GM21825 (cell line): ENCODE data around the gene DNASE1L3.
"Not testable (repeated sequence)": the region's sequence is repeated elsewhere in the genome, so short reads cannot be mapped to it uniquely, and the experiment has no call there.

Experiments
- ATAC-seq: cut with Tn5 transposase; IDR thresholded peaks from one replicate; pipeline ENCODE4 v1.9.1; 2021; ENCODE audit warnings: mild to moderate bottlenecking, moderate library complexity; ENCODE audit not compliant: unreplicated experiment

DNASE1L3 gene, protein sequence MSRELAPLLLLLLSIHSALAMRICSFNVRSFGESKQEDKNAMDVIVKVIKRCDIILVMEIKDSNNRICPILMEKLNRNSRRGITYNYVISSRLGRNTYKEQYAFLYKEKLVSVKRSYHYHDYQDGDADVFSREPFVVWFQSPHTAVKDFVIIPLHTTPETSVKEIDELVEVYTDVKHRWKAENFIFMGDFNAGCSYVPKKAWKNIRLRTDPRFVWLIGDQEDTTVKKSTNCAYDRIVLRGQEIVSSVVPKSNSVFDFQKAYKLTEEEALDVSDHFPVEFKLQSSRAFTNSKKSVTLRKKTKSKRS

DNA sequence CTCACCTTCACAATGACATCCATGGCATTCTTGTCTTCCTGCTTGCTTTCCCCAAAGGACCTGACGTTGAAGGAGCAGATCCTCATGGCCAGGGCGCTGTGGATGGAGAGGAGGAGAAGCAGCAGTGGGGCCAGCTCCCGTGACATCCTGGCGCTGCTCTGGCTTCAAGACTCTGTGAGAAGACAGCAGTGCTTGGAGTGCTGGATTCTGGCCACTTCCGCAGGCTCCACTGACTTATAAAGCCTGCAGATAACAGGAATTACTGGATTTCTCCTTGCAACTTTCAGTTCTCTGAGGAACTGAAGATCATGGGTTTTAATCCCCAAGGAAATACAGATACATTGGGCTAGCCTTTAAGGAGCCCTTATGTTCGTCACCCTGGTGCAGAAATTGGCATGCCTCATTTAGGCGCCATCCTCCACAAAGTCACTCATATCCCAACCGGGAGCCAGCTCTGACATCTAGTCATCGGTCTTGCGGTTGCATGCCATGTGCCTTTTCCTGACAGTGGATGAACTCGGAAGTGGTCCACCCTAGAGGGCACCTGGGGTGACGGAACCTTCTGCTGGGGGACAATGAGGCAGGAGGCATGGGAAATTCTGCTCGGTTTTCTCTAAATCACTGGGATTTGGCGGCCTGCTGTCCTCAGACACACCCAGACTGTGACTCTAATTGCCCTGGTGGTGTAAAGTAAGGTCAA is at the start of gene DNASE1L3:
TSS of gene DNASE1L3 (minus strand) at position 212 of the 700 bp plus-strand sequence. CDS start at position 146, 66 bp downstream.
- no peak for ATAC-seq

DNA sequence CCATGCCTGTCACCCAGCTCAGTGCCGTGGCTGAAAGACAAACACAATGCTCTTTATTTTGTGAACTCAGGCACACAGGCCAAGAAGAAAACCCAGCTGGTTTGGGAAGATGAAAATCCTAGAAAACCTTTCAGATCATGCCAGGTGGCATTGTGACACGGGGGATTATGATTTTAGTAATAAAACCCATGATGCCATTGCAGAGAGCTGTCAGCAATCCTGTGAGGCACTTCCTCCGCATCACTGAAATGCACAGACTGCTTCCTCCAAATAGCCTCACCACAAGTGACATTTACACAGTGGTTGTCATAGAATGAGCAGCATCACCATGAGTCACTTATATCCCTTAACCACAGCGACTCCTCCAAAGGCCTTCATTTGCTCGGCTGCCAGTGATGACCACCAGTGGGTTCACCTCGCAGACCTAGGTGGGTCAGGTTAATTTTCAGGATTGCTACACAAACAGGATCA is 49.5 kb upstream of the DNASE1L3 start:
- ATAC-seq: no peak

DNA sequence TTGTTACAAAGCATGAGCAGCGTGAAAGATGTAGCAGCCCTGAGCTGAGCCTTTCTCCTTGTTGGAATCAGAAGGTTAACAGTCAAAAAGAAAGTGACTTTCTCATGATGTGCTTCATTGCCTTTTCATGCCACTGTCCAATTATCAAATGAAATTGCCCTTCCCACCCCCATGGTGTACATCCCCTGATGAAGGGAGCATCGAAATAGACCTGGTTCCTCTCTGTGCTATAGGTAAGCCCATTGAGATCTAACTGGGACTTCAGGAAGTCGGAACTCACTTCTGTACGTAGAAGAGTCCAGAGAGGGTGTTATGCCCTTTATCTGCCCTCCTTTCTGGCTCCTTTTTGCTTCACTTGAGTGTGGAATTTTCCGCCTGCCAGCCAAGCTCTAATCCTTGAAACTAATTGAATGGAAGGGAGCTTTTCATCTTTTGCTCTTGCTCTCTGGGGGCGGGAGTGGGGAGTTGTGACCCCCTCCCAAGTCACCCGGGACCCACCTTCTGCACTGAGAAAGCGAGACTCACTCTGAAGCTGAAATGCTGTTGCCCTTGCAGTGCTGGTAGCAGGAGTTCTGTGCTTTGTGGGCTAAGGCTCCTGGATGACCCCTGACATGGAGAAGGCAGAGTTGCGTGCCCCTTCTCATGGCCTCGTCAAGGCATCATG is 47.8 kb upstream of the DNASE1L3 start:
- ATAC-seq: no peak

DNA sequence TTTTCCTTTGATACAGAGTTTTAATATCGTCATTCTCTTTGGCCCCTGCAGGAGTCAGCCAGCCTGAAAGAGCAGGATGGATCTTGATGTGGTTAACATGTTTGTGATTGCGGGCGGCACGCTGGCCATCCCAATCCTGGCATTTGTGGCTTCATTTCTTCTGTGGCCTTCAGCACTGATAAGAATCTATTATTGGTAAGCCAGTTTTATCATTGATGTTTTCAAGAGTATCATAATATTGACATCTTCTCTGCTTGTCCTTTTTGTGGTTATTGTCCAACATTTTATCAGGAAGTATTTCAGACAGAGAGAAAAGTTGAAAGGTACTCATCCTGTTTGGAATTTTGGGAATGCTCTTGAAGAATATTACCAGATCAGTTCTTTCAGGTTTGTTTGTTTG is 45.7 kb upstream of the DNASE1L3 start:
- no peak for ATAC-seq

DNA sequence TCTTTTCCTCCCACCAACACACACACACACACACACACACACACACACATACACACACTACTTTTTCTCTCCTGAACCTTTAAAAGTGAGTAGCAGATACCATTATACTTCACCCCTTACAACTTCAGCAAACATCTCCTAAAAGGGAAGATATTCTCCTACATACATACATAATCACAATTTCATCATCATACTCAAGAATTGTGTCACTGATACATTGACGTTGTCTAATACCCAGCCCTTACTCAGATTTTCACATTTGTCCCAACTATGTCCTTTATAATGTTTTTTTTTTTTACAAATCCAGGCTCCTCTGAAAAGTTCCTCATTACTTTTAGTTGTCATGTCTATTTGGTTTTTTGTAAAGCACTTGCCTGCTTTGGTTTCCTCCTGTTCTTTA is 45.3 kb upstream of the DNASE1L3 start:
- no peak for ATAC-seq

DNA sequence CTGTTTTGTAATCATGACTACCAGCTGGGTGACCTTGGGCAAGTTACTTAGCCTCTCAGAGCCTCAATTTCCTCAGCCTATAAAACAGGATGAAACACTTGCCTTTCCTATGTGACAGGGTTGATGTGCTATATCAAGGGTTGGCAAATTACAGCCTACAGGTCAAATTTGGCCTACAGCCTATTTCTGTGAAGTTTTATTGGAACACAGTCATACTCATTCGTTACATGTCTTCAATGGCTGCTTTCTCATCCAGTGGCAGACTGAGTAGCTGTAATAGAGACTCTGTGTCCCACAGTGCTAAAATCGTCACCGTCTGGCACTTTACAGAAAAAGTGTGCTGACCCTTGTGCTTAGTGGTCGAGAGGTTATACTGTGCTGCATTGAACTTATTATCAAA is 43.4 kb upstream of the DNASE1L3 start:
- ATAC-seq: no peak

DNA sequence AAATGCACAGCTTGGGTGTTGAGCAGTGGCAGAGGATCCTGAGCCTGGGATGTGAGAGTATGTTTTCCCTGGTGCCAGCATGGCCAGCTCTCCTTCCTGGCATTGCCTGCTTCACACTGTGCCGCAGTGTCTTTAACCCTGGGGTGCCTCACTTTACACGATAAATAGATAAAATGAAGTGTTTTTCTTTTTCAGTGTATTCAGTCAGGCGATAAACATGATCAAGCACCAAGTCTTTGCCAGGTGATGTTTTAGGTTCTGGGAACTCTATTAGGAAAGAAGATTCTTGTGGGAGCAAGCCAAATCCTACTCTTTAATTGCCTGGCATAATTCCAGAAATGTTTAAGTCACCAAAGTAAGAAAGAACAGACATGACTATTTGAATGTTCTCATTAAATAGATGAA is 40.9 kb upstream of the DNASE1L3 start:
- ATAC-seq: no peak

DNA sequence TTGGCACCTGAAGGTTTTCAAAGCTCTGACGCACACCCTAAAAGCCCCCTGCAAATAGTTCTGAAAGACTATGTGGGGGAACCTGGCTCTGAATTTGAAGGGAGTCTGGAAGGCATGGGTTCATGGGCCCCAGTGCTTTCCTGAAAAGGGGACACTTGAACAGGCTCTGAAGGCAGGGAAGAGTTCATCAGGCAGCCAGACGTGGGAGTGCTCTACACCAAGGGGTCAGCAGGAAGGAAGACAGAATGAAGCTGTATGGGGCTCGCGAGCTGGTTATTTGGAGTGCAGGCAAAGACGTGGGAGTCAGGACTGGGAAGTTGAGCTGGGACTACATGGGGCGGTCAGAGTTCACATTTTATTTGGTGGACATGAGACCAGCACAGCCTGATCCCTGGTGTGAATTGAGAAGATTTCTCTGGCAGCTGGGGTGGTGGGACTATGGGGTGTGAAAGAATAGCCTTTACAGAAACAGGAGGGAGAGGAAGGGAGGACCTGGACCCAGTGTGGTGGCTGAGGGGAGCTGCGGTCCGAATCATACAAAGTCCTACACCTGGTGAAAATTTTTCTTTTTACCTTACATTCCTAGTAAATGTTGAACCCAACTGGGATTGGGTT is 39.4 kb upstream of the DNASE1L3 start:
- no peak for ATAC-seq

DNA sequence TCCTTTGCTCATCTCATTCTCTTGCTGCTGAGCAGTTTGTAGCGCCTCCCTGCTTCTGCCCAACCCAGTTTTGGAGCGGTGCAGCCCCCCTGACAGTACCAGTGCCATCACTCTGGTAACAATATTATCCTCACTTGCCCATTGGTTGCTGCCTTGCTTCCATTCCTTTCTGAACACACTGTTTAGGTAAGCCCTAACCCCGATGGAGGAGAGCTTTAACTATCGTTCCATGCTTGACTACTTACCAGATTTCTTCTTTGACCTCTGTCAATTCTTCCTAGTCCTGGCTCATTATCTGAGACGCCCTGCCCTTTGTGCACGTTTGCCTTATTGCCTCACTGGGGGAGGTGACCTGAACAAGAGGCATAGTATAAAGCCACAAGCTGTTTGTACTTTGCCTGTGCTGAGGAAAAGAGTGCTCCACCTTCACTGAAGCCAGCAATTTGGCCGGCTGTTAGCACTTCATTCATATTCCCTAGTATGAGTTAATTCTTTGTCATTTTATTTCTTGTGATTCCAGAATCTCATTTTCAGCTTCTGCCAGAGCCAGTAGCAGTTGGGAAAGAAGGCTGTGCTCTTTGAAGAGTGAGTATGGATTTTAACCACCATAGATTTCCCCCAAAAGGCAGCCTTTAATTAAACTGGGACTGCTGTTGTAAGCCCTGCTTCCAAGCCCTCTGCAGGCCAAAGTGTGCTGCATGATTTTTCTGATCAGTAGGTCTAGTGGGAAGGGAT is 38.8 kb upstream of the DNASE1L3 start:
- no peak for ATAC-seq

DNA sequence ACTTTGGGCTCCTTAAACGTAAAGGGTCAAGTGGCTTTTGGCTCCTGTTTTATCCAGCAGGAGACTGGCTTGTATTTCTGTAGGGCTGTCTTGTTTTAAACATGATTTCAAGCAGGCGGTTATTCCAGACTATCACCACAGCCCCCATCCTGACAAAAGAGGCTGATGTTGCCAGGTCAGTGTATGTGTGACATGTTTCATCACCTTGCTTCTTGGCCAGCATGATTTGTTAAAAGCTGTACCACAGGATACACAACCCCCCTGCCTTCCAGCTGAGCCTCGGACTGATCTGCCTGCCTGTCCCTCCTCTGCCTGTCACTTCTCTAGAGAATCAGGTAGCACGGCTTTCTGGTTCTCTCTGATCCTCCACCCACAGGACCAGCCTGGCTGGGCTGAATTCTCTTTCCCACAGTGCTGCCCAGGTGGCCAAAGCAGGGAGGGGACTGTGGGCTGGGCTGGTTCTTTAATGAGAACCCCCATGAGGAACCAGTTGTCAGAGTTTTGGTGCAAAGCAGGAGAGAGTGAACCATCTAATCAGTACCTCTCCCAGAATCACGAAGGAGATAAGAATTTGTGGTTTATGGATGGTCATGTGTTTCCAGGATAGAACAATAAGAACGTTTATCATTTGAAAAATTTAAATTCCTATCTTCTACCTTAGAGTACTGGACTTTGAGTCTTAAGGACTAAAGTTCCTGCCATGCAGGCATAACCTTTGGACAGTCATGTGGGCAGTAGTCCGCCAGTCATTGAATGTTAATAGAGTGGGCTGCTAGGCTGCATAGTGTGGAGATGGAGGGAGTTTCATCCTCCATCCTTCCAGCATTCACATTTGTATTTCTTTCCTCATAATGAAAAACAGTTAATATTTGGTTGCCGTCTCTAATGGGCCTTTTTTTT is 35.6 kb upstream of the DNASE1L3 start:
- no peak for ATAC-seq

DNA sequence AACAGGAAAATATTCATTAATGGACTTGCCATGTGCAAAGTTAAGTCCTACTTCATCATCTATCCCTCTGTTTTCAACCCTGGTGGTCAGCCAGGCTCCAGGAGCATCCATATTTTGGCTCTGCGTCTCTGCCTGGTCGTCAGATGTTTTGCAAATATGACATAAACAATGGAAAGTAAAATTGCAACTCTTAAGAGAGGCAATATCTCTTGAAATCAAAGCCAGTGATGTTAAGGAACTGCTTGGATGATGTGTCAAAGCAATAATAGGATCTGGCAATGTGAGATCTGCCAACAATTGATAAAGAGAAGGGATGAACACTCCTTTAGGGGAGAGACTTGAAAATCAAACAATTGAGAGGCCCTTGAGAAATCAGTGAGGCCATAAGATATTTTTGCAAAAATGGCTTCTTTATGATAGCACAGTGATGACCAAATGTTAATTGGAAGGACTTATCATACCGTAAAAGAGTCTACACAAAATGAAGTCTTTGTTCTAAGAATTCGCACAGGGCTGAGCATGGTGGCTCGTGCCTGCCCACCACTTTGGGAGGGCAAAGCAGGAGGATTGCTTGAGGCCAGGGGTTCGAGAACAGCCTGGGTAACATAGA is 33.3 kb upstream of the DNASE1L3 start:
- no peak for ATAC-seq

DNA sequence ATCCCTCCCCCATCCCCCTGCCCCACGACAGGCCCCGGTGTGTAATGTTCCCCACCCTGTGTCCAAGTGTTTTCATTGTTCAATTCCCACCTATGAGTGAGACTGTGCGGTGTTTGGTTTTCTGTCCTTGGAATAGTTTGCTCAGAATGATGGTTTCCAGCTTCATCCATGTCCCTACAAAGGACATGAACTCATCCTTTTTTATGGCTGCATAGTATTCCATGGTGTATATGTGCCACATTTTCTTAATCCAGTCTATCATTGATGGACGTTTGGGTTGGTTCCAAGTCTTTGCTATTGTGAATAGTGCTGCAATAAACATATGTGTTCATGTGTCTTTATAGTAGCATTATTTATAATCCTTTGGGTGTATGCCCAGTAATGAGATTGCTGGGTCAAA is 32.1 kb upstream of the DNASE1L3 start:
- ATAC-seq: not testable (repeated sequence)

DNA sequence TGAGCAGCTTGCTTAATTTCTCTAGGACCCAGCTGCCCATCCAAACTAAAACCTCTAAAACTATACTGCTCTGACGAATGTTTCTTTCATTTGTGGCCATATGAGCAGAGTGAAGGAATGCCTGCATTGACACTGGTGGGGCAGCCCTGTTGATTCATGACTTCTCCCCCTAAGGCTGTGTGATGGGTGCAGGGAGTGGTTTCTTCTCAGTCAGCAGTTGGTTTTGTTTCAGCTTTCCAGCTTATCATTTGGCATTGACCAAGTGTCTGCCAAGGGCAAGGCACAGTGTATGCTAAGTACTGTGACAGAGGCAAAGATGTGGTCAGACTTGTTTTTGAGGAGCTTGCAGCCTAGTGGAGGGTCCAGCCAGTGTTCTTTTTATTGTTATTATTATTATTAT is 31.6 kb upstream of the DNASE1L3 start:
- ATAC-seq: no peak

DNA sequence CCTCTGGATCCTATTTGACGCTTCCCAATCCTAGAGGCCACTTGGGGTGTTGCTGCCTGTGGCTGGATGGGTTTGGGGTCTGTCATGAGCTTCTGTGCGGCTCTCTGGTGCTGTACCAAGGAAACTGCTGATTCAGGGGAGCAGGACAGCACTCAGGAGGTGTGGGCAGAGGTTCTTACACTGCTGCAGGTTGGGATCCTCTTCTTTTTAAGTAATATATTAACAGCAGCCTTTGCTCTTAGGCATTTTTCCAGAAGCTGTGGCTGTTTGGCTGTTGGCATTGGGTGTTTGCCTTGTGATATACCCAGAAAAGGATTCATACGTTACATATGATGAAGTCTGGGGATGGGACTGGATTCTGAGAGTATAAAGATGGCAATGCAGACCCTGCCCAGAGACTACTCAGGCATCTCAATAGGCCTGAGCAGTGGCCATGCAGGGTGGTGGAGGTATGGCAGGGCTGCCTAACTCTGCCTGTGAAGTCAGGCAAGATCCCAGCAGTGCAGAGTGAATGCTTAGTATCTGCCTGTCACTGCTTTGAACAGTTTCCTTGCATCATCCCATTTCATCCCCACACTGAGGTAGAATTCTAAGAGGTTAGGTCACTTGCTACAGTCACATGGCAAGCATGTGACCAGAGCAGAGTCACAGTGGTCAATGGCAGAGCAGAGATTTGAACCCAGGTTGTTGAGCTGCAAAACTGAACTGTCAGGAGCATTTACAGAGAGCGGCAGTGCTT is 30.7 kb upstream of the DNASE1L3 start:
- ATAC-seq: no peak

DNA sequence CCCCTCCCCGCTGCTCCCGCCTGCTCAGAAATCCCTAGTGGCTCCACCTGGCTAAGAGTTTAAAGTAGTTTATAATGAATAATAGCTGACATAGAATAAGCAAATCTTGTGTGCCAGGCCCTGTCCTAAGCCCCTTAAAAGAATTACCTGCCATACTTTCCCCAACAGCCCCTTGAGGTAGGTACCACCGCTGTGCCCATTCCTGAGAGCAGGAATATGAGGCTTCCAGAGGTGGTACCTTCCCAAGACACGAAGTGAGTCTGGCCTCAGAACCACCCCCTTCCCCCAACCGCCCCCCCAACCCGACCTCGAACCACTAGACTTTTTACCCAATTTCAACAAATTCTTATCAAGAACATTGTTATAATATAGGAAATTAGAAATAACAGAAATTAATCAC is 28.1 kb upstream of the DNASE1L3 start:
- ATAC-seq: no peak

DNA sequence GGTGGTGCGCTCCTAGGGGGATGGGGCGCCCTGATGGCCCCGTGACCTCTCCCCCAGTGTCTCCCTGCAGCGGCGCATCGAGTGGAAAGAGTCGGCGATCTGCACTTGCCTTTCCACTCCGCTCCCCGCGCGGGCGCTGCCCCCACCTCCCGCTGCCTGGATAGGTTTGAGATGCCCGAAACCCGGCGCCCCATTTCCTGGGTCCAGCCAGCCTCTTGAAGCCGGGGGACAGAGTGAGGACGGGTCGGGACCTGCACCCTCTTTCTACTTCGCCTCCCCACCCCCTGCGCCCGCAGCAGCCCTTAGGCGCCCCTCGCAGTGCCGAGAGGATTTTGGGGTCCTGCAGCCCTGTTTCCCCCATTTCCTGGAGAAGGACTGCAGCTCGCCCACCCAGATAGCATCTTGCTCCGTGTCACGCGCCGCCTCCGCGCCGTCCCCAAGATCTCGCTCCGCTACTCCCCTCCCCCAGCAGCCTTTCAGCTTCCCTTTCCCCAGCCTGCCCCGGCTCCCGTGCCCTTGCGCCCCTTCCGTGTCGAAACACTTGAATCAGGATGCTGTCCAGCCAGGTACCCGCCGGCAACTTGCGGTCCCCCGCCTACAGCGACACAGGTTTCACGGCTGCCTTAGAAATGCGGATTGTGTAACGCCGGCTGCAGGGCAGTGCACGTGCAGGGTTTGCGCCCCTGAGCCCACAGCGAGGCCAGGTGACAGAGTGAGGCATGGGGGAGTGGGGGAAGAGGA is 27.3 kb upstream of the DNASE1L3 start:
- ATAC-seq: peak; percentile 18

DNA sequence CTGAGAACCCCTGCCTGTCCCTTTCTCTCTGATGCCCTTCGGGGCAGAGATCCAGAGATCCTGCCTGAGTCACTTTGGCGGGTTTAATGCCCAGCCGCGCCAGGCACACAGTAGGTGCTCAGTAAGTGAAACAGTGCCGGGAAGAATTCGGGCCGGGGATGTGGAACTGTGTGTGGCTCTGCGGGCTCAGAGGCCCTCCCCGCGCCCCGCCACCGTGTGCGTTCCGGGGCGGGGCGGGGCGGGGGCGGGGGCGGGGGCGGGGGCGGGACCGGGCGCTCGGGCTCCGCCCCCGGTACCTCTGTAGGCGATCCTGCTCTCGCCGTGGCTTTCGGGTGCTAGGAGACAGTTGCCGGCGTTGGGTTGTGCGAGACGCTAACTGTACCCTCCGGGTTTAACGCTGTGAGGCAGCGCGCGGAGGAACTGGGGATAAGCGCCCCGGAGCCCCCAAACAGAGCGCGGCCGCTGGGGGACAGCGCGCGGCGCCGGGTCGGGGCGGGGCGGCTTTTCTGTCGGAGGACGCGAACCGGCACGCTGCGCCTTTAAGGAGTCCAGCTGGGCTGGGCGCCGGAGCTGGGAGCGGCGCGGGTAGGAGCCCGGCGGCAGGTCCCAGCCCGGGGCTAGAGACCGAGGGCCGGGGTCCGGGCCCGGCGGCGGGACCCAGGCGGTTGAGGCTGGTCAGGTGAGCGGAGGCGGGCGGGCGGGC is 26.6 kb upstream of the DNASE1L3 start, which contains the start of gene ABHD6:
TSS of gene ABHD6 (plus strand) at position 555 of the 703 bp plus-strand sequence. CDS start 18,795 bp downstream, outside the sequence.
- ATAC-seq: peak; percentile 73
